NCI-H2171 treated with DMSO at 0.1 percent for 48 hours (cell line): Measurements from ENCODE around the gene PCDH1.
"Not testable (repeated sequence)": the region's sequence is repeated elsewhere in the genome, so short reads cannot be mapped to it uniquely, and the experiment has no call there.

ENCODE experiments used
- DNase-seq: peaks from one replicate; lab custom pipeline; 2025; lab: John Stamatoyannopoulos, UW

Gene PCDH1

GRCh38 chr5:141898448-141899049, 20.3 kb upstream of the PCDH1 start:
- DNase-seq = no peak

- no peak for DNase-seq
Measured at GRCh38 chr5:141897425-141897824, 19.2 kb upstream of the PCDH1 start.

- DNase-seq = not testable (repeated sequence)
Measured at GRCh38 chr5:141890429-141890828, 12.2 kb upstream of the PCDH1 start.

- DNase-seq = no peak
Measured at GRCh38 chr5:141889282-141889871, 11.2 kb upstream of the PCDH1 start.

- no peak for DNase-seq
Measured at GRCh38 chr5:141883892-141884318, 5.7 kb upstream of the PCDH1 start.

GRCh38 chr5:141883184-141883891, 5.1 kb upstream of the PCDH1 start:
- DNase-seq = no peak

- DNase-seq = no peak
Measured at GRCh38 chr5:141882594-141883183, 4.5 kb upstream of the PCDH1 start.

GRCh38 chr5:141881886-141882285, 3.7 kb upstream of the PCDH1 start:
- DNase-seq = no peak

- DNase-seq = no peak
Measured at GRCh38 chr5:141880961-141881801, 3.0 kb upstream of the PCDH1 start.

GRCh38 chr5:141879941-141880738, 1.9 kb upstream of the PCDH1 start:
- DNase-seq = no peak

GRCh38 chr5:141879426-141879759, 1.2 kb upstream of the PCDH1 start:
- no peak for DNase-seq

GRCh38 chr5:141878711-141879425, 658 bp upstream of the PCDH1 start:
- peak; percentile 74 for DNase-seq

GRCh38 chr5:141877356-141878185, 639 bp downstream of the PCDH1 start:
- DNase-seq = peak; percentile 12

GRCh38 chr5:141876628-141877355, 1.4 kb downstream of the PCDH1 start:
- DNase-seq = peak; percentile 22

GRCh38 chr5:141875795-141876627, 2.2 kb downstream of the PCDH1 start:
- DNase-seq = no peak

- no peak for DNase-seq
Measured at GRCh38 chr5:141875022-141875740, 3.0 kb downstream of the PCDH1 start.

GRCh38 chr5:141874262-141874964, 3.8 kb downstream of the PCDH1 start:
- DNase-seq = no peak
